Breast epithelium (tissue), 3 donors: ENCODE data around the gene BNIP3.

Experiments
- CTCF ChIP-seq, 3 donors: fragments of 450-650 bp; IDR thresholded peaks; one replicate each; pipeline ENCODE4 v1.5.1; 2016 to 2017; ENCODE audit warnings: antibody characterized with exemption in 3 of 3, mild to moderate bottlenecking in 3 of 3, moderate library complexity in 3 of 3
- POLR2A ChIP-seq: fragments of 450-650 bp; IDR thresholded peaks from one replicate; pipeline ENCODE4 v1.6.1; 2016; ENCODE audit warnings: antibody characterized with exemption, mild to moderate bottlenecking, moderate library complexity

- TF ChIP-seq CTCF (IDR thresholded peaks at IDR 0.05) (no peak), POLR2A (no peak)
Observed at GRCh38 chr10:132020456-132020855, 38.7 kb upstream of the BNIP3 start.
